ENCODE measurements around the gene LRCH1.

The LRCH1 gene

GRCh38 chr13:46799139-46799538, 246.2 kb downstream of the LRCH1 start:
- Histone ChIP-seq H3K4me3 (ENCODE audit: low read length) (no peak overlapping the region), H3K9ac (ENCODE audit: low read length) (no peak overlapping the region), H3K27me3 (ENCODE audit: control insufficient read depth, insufficient read depth, low read length) (no peaks in the 10 kb centered on the region), H3K9me3 (ENCODE audit: control insufficient read depth, low read length) (no peaks in the 10 kb centered on the region), H3K36me3 (ENCODE audit: control insufficient read depth, insufficient read depth, low read length) (no peaks in the 10 kb centered on the region), H3K4me1 (ENCODE audit: control insufficient read depth, insufficient read depth, low read length) (peaks cover 18% of the 10 kb centered on the region)

- H3K4me3 ChIP-seq (ENCODE audit: low read length): no peak overlapping the region
- H3K36me3 ChIP-seq (ENCODE audit: control insufficient read depth, insufficient read depth, low read length): no peaks in the 10 kb centered on the region
- peaks cover 9% of the 10 kb centered on the region for H3K4me1 ChIP-seq (ENCODE audit: control insufficient read depth, insufficient read depth, low read length)
- H3K9me3 ChIP-seq (ENCODE audit: control insufficient read depth, low read length): no peaks in the 10 kb centered on the region
- H3K9ac ChIP-seq (ENCODE audit: low read length): no peak overlapping the region
- H3K27me3 ChIP-seq (ENCODE audit: control insufficient read depth, insufficient read depth, low read length): no peaks in the 10 kb centered on the region
Measured at GRCh38 chr13:46801858-46802257, 248.9 kb downstream of the LRCH1 start.
